Fibroblast of pulmonary artery (primary cell): ENCODE results near the gene HSD17B11.
A peak's percentile ranks its signal among the peaks of the same experiment; 100 is the strongest.
"Not testable (repeated sequence)": the region's sequence is repeated elsewhere in the genome, so short reads cannot be mapped to it uniquely, and the experiment has no call there.

ENCODE experiments used
- DNase-seq: peaks from one replicate; pipeline ENCODE4 v3.0.0-alpha.2; 2010; ENCODE audit warnings: low read depth
- H3K4me3 ChIP-seq: replicated peaks from 2 replicates; pipeline ENCODE4 v1.5.1; 2011; ENCODE audit warnings: low read depth, mild to moderate bottlenecking, control low read depth, low read length, moderate library complexity
- CTCF ChIP-seq: IDR thresholded peaks from 2 replicates; pipeline ENCODE4 v1.5.1; 2011; ENCODE audit warnings: mild to moderate bottlenecking, control low read depth, low read length, inconsistent platforms; ENCODE audit errors: missing control alignments

Gene HSD17B11

GRCh38 chr4:87425711-87426110 is 34.7 kb upstream of the HSD17B11 start:
- H3K4me3 ChIP-seq: no peak overlapping the region
- no peak for TF ChIP-seq CTCF
- DNase-seq: no peak

- peak overlapping the region; percentile 87 for H3K4me3 ChIP-seq
- not testable (repeated sequence) for DNase-seq
Observed at GRCh38 chr4:87424099-87424543, 33.1 kb upstream of the HSD17B11 start.

- no peak for DNase-seq
- TF ChIP-seq CTCF: no peak
- peak overlapping the region; percentile 87 for H3K4me3 ChIP-seq
Observed at GRCh38 chr4:87423317-87424098, 32.5 kb upstream of the HSD17B11 start.

- H3K4me3 ChIP-seq: peak within 1 kb of the TSS; percentile 87
- DNase-seq: peak; percentile 97
- TF ChIP-seq CTCF: no peak
Observed at GRCh38 chr4:87422104-87423052, 31.4 kb upstream of the HSD17B11 start, which contains the start of gene NUDT9. Gene NUDT9, plus strand, starts transcription at chr4:87422573. Its CDS starts 333 bp downstream, at chr4:87422906.

GRCh38 chr4:87420276-87420830 is 29.4 kb upstream of the HSD17B11 start:
- no peak for DNase-seq
- no peak overlapping the region for H3K4me3 ChIP-seq
- no peak for TF ChIP-seq CTCF

GRCh38 chr4:87419578-87420249 is 28.7 kb upstream of the HSD17B11 start:
- no peak for DNase-seq
- no peak for TF ChIP-seq CTCF
- H3K4me3 ChIP-seq: no peak overlapping the region

- DNase-seq, H3K4me3 ChIP-seq: not testable (repeated sequence)
Observed at GRCh38 chr4:87418410-87418809, 27.4 kb upstream of the HSD17B11 start.
